HG03025 (cell line): ENCODE measurements around the gene CAMKK1.

ENCODE experiments used
- ATAC-seq: cut with Tn5 transposase; IDR thresholded peaks from one replicate; pipeline ENCODE4 v1.9.1; 2021; ENCODE audit warnings: mild to moderate bottlenecking, moderate library complexity; ENCODE audit not compliant: unreplicated experiment, low FRiP score

Gene CAMKK1

GRCh38 chr17:3815925-3816324 is 76.9 kb downstream of the CAMKK1 start:
- ATAC-seq, result no peak

- no peak for ATAC-seq
Measured at GRCh38 chr17:3815122-3815521, 77.7 kb downstream of the CAMKK1 start.

- ATAC-seq, result no peak
Measured at GRCh38 chr17:3814361-3814760, 78.5 kb downstream of the CAMKK1 start.

DNA sequence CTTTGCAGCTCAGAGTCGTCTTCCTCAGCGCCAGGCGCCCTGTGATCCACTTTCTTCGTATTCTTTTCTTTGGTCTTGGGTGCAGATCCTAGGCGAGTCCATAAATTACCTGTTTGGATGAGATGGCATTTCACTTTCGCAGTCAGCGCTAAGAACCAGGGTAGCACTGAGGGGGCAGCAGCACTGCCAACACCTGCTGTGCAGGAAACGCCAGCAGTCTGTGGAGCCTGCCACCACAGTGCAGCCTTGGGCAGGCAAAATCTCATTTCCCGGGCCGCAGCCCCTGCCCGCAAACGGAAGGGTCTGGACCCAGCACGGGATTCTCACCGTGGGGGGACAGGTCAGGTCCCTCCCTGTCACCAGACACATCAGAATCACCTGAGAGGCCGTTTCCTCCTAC is 79.7 kb downstream of the CAMKK1 start:
- no peak for ATAC-seq

DNA sequence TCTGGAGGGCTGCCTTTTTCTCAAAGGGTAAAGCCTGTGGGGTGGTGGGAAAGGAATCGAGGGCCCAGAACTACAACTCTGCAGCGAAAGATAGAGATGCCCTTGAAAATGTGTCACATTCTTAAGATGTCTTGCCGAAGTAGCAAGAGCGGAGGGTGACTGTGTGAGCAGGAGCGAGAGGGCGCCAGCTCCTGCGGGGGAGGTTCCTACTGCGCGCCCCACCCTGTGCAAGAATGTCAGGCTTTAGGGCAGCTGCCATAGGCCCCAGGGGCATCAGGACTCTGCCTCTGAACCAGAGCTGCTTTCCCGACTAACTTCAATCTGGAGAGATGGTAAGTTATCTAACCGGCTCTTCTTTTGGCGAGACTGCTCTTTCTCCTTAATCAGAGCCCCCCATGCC is 80.1 kb downstream of the CAMKK1 start:
- ATAC-seq, result no peak

DNA sequence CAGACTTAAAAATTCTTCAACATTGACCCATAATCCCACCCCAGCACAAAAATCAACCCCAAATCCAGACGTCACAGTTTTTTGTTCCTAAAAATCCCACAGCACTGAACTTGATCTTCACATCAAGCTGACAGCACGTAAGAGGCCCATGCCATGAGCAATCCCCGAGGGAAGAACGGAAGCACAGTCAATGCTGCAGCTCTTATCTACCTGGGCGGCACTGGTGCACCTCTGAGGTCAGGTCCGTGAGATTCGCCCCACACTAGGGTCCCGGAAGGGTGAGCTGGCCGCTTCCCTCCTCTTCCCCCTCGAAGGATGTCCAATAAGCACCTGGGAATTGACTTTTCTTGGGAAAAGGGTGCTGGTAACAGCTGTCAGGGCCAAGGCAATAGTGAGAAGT is 80.6 kb downstream of the CAMKK1 start:
- no peak for ATAC-seq
